PC-3 (cell line): Measurements from ENCODE around the gene STK4. TPM values are rescaled to one million over a fixed set of nuclear protein-coding genes. Genes with fewer than 3 reads are reported as not detected.

Source experiments
- ATAC-seq: fragments of 200-7000 bp; cut with Tn5 transposase; 2 replicates; pipeline ENCODE4 v1.9.1; 2020; ENCODE audit warnings: mild to moderate bottlenecking, moderate library complexity
- BruUV-seq: library from RNA; stranded (reverse); fragments of 400-500 nt; replicated peaks from 2 replicates; lab custom pipeline; 2021; lab: Mats Ljungman, UMichigan
- CTCF ChIA-PET: fragments of 300-600 bp; sonication (Branson Sonifier 250); formaldehyde crosslinking; loops from one replicate; lab custom pipeline; 2022; ENCODE audit warnings: antibody characterized with exemption; lab: Charles Lee
- POLR2A ChIA-PET: fragments of 300-600 bp; sonication (Branson Sonifier 250); formaldehyde crosslinking; loops from one replicate; lab custom pipeline; 2022; ENCODE audit warnings: antibody characterized with exemption; ENCODE audit not compliant: unreplicated experiment; lab: Charles Lee
- DNase-seq: peaks from one replicate; pipeline ENCODE4 v3.0.0-alpha.2; 2015
- H2AFZ ChIP-seq: fragments of 300-600 bp; sonication (generic); 2 replicates; pipeline ENCODE4 v1.6.0; 2016; ENCODE audit warnings: antibody characterized with exemption, low read length
- H3F3A ChIP-seq: fragments of 300-600 bp; sonication (generic); one replicate; pipeline ENCODE4 v1.6.0; 2017; ENCODE audit warnings: antibody characterized with exemption, low read length, control low read depth, mild to moderate bottlenecking; ENCODE audit not compliant: unreplicated experiment
- H3K27ac ChIP-seq: fragments of 300-600 bp; sonication (generic); 2 replicates; pipeline ENCODE4 v1.5.1; 2016; ENCODE audit warnings: mild to moderate bottlenecking, low read length
- H3K27me3 ChIP-seq: fragments of 300-600 bp; sonication (generic); 2 replicates; pipeline ENCODE4 v1.6.1; 2016; ENCODE audit warnings: low read length, mixed read lengths
- H3K36me3 ChIP-seq: fragments of 300-600 bp; sonication (generic); 2 replicates; pipeline ENCODE4 v1.6.1; 2016; ENCODE audit warnings: low read depth, mixed run types, low read length, mixed read lengths
- H3K4me1 ChIP-seq: fragments of 300-600 bp; sonication (generic); 2 replicates; pipeline ENCODE4 v1.5.1; 2016; ENCODE audit warnings: low read length; ENCODE audit not compliant: insufficient read depth
- H3K4me2 ChIP-seq: fragments of 300-600 bp; sonication (generic); 2 replicates; pipeline ENCODE4 v1.6.0; 2016; ENCODE audit warnings: low read length
- H3K4me3 ChIP-seq: fragments of 300-600 bp; sonication (generic); 2 replicates; pipeline ENCODE4 v1.5.1; 2016; ENCODE audit warnings: mild to moderate bottlenecking, low read length, mixed read lengths
- H3K79me2 ChIP-seq: fragments of 300-600 bp; sonication (generic); 2 replicates; pipeline ENCODE4 v1.6.1; 2017; ENCODE audit warnings: low read length, mixed read lengths
- H3K9ac ChIP-seq: fragments of 300-600 bp; sonication (generic); 2 replicates; pipeline ENCODE4 v1.6.0; 2016; ENCODE audit warnings: mild to moderate bottlenecking, low read length
- H3K9me2 ChIP-seq: fragments of 300-600 bp; sonication (generic); replicated peaks from 2 replicates; pipeline ENCODE4 v1.6.1; 2016; ENCODE audit warnings: mixed run types, low read length, mixed read lengths
- H3K9me3 ChIP-seq: fragments of 300-600 bp; sonication (generic); 2 replicates; pipeline ENCODE4 v1.6.1; 2016; ENCODE audit warnings: low read length, mixed read lengths
- H4K20me1 ChIP-seq: fragments of 300-600 bp; sonication (generic); 2 replicates; pipeline ENCODE4 v1.6.1; 2016; ENCODE audit warnings: low read length, mixed read lengths
- CTCF ChIP-seq: fragments of 300-600 bp; sonication (generic); conservative IDR thresholded peaks from 2 replicates; pipeline ENCODE4 v1.5.1; 2017; ENCODE audit warnings: antibody characterized with exemption, low read depth, mild to moderate bottlenecking, low read length
- EZH2 ChIP-seq: fragments of 300-600 bp; sonication (generic); IDR thresholded peaks from one replicate; pipeline ENCODE4 v1.6.1; 2017; ENCODE audit warnings: antibody characterized with exemption, mild to moderate bottlenecking, low read length; ENCODE audit not compliant: unreplicated experiment
- EZH2phosphoT487 ChIP-seq: fragments of 300-600 bp; sonication (generic); IDR thresholded peaks from 2 replicates; pipeline ENCODE4 v1.6.1; 2018; ENCODE audit warnings: mild to moderate bottlenecking, antibody characterized with exemption, low read length, borderline replicate concordance
- intact Hi-C: fragments of 100-400 bp; cut with micrococcal nuclease; formaldehyde crosslinking; loops from 2 replicates; pipeline ENCODE4 v1.9.0; 2023
- total RNA-seq: library from RNA; depleted of rRNA; stranded (reverse); fragments of >200 nt; gene quantifications from 2 replicates; pipeline ENCODE4 v1.2.3, GENCODE V29; 2014

The STK4 gene
- total RNA-seq, 1 experiment from 2014 or later = 18.6 TPM

- BruUV-seq = no TSS peak
- CTCF ChIA-PET = interaction anchor here (0.7 to 1.0 kb wide), 2 partner anchors 23 to 822 kb away, joined by 4 to 13 read pairs; no protein-coding TSS in a partner anchor
- intact Hi-C loops = no loop called here
- Histone ChIP-seq H3K27ac (no peak overlapping the region), H3F3A (no peaks in the 10 kb centered on the region), H3K4me3 (no peak overlapping the region), H3K9me2 (no peaks in the 10 kb centered on the region), H3K27me3 (no peaks in the 10 kb centered on the region), H3K36me3 (no peaks in the 10 kb centered on the region), H2AFZ (no peak overlapping the region), H3K9me3 (no peaks in the 10 kb centered on the region), H3K4me1 (no peaks in the 10 kb centered on the region), H3K9ac (no peak overlapping the region), H3K79me2 (no peaks in the 10 kb centered on the region), H3K4me2 (no peak overlapping the region), H4K20me1 (no peaks in the 10 kb centered on the region)
- POLR2A ChIA-PET = no interaction called here
- no peak for DNase-seq
- no peak for ATAC-seq
- no peak for TF ChIP-seq EZH2phosphoT487
- TF ChIP-seq CTCF = no peak
- no peak for TF ChIP-seq EZH2
Observed at GRCh38 chr20:45115386-45115774, 149.1 kb downstream of the STK4 start.

- no TSS peak for BruUV-seq
- no peak for ATAC-seq
Observed at GRCh38 chr20:45115829-45116228, 149.5 kb downstream of the STK4 start.

More at GRCh38 chr20:45115829-45116228, 149.5 kb downstream of the STK4 start:
- H3K9ac ChIP-seq = no peak overlapping the region
- CTCF ChIA-PET = interaction anchor here (0.7 to 1.0 kb wide), 2 partner anchors 23 to 823 kb away, joined by 4 to 13 read pairs; no protein-coding TSS in a partner anchor
- H3K36me3 ChIP-seq = no peaks in the 10 kb centered on the region
- H3K27ac ChIP-seq = no peak overlapping the region
- no peaks in the 10 kb centered on the region for H3F3A ChIP-seq
- POLR2A ChIA-PET = no interaction called here
- H3K27me3 ChIP-seq = no peaks in the 10 kb centered on the region
- no peak overlapping the region for H2AFZ ChIP-seq
- H3K4me3 ChIP-seq = no peak overlapping the region
- intact Hi-C loops = no loop called here
- no peaks in the 10 kb centered on the region for H3K79me2 ChIP-seq
- H3K9me2 ChIP-seq = no peaks in the 10 kb centered on the region
- TF ChIP-seq EZH2 = no peak
- no peak for TF ChIP-seq CTCF
- no peak for TF ChIP-seq EZH2phosphoT487
- no peak for DNase-seq
- H3K9me3 ChIP-seq = no peaks in the 10 kb centered on the region
- H3K4me1 ChIP-seq = no peaks in the 10 kb centered on the region
- H4K20me1 ChIP-seq = no peaks in the 10 kb centered on the region
- no peak overlapping the region for H3K4me2 ChIP-seq
